Measurements from ENCODE around the gene ZSCAN16. TPM values are rescaled to one million over a fixed set of nuclear protein-coding genes. Genes with fewer than 3 reads are reported as not detected.

ZSCAN16 gene
- 1.1 and 2.2 TPM in 2 replicates for total RNA-seq

DNA sequence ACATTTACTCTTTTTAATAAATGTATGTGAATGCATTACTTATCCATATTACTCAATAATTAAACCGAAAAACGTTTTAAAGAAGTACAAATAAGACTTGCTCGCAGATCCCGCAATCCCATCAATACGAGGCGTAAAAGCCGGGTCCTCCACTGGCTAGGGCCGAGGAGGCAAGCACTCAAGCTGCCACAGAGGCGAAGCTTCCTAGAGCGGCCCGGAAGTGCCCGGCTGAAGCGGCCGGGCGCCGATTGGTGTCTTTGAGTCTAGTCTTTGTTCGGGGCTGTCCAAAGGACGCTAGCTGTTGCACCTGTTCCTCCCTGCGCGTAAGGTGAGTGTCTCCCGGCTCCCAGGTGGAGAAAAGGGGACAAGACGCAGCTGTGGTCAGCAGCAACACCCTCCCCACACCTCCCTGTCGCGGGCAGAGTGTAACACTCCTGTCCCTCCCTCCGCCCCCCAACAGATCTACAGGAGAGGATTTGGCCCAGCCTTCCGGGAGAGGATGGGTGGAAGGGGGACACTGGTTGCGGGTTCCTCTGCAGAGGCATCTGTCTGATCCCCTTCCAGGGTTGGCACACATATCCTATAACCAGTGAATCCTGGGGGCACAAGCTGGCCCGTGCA lies at the start of gene ZSCAN16:
TSS of gene ZSCAN16 (plus strand) at position 260 of the 621 bp plus-strand sequence. CDS start 835 bp downstream, outside the sequence.

DNA sequence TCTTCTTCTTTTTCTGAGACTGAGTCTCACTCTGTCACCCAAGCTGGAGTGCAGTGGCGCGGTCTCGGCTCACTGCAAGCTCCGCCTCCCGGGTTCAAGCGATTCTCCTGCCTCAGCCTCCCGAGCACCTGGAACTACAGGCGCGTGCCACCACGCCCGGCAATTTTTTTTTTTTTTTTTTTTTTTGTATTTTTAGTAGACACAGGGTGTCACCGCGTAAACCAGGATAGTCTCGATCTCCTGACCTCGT lies 44.1 kb upstream of the ZSCAN16 start, which contains the start of gene ZNF165:
TSS of gene ZNF165 (plus strand) at position 188 of the 250 bp plus-strand sequence. CDS start 4,913 bp downstream, outside the sequence.

DNA sequence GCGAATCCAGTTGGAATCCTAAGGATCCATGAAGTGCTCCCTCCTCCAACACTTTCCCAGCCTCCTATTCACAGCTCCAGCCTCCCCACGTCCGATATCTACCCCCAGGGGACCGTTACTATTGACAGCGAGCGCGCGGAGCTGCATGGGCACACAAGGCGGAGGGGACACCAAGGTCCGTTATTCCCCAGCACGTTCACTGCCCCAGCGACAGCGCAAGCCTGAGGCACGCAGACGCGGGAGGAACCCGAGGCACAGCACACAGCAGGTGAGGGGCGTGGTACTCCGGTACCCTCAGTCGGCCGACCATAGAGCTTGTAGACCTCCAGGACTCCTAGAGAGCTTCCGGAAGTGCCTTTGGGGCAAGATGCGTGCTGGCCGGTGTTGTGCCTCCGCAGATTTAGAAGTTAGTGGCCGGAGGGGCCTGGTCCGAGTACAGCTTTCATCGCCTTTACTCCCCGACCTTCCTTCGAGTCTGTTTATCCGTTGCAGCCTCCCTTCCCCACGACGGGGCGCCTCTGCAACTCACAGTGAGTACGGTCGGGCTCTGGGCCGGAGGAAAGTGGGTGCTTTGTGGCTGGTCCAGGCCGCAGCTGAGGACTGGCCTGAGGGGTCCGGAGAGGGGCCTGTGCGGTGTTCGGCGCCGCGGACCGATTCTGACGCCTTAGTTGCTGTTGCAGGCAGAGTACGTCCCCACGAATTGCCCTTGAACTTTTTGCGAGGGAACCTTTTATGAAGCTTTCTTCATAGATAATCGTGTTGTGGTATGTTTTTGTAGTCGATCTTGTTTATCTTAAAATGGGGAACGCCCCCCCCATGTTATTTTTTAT lies 17.3 kb downstream of the ZSCAN16 start, which contains the start of gene ZKSCAN8:
TSS of gene ZKSCAN8 (plus strand) at position 384 of the 830 bp plus-strand sequence. CDS start 6,525 bp downstream, outside the sequence.

Other genes starting within 250 kb of the ZSCAN16 start
- not detected in 2 replicates for gene OR2B2, start 212.2 kb upstream of the ZSCAN16 start, total RNA-seq
- gene OR2B6, start 167.4 kb upstream of the ZSCAN16 start, total RNA-seq: not detected in 2 replicates
- gene ZNF165, start 44.0 kb upstream of the ZSCAN16 start, total RNA-seq: 0.37 and 0.39 TPM in 2 replicates
- gene ZKSCAN8, start 17.3 kb downstream of the ZSCAN16 start, total RNA-seq: 12.7 and 12.9 TPM in 2 replicates
- 5.5 and 7.2 TPM in 2 replicates for gene ZSCAN9, start 100.7 kb downstream of the ZSCAN16 start, total RNA-seq
- gene ZKSCAN4, start 127.7 kb downstream of the ZSCAN16 start, total RNA-seq: 4.5 and 4.8 TPM in 2 replicates
- 0.73 and 1.6 TPM in 2 replicates for gene NKAPL, start 134.7 kb downstream of the ZSCAN16 start, total RNA-seq
- 9.2 and 11.0 TPM in 2 replicates for gene ZSCAN26, start 142.5 kb downstream of the ZSCAN16 start, total RNA-seq
- 4.4 and 5.3 TPM in 2 replicates for gene PGBD1, start 157.0 kb downstream of the ZSCAN16 start, total RNA-seq
- 0.98 and 3.7 TPM in 2 replicates for gene ZSCAN31, start 211.5 kb downstream of the ZSCAN16 start, total RNA-seq
- gene ZKSCAN3, start 225.3 kb downstream of the ZSCAN16 start, total RNA-seq: 2.7 and 3.3 TPM in 2 replicates

All from subcutaneous preadipocyte (primary cell).